ENCODE data around the gene LNX1.

Gene LNX1

DNA sequence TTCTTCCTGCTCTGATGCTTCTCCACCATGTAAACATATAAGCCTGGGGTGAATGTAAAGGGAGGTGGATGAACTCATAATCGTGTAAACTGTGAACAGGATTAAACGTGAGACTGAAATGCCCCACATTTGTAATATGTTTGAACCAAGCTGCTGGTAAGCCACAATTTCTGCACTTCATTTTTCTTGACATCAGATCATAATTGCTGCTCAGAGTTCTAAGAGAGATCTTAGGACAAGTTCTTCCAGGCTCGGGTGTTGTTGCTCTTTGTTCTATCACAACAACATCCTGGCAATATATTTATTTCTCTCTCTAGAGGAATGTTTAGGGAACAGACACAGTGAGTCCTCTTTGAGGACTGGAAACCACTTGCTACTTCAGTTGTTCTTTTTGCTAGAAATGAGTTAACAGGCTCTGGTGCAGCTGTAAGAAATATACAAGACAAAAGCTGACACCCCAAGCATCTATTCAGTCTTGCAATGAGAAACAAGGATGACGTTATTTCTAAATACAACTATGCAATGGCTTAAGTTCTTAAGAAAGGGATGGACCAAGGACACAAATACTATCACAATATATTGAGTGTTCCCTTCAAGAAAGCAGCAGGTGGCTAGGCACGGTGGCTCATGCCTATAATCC, 59.6 kb downstream of the LNX1 start:
- FAIRE-seq: no peak

- no peak for FAIRE-seq
Measured at GRCh38 chr4:53529025-53529424, 62.3 kb downstream of the LNX1 start.

DNA sequence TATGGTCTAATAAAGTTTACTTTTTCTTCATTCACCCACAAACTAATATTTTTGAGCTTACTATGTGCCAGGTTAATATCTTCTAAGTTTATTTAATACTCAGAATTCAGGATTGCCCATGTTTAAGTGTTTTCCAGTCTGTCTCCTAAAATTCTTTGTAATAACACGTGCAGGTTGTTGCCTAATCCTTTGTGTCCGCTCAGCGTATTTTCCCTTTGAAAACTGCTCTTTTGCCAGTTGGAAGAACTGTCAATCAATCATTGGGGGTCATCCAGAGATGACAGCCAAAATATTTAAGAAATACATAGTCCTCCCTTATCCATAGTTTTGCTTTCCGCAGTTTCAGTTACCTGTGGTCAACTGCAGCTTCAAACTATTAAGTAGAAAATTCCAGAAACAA, 63.4 kb downstream of the LNX1 start:
- FAIRE-seq: no peak

DNA sequence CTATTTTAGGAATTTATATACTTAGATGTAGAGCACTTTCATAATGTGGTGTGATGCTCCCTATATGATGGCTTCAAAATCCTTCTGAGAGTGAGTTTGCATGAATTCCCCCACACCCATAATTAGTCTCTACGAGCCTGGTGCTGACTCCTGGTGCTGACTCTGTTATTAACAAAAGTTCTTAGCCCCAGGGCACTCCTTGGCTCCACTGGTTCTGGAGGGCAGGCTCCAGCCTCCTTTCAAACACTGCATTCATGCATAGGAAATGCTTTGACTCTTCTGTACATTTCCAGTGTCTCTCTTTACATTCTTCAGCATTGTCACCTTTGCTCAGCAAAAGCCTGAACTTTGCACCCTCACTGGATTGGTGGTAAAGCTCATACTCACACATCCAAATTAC, 64.0 kb downstream of the LNX1 start:
- FAIRE-seq: no peak

DNA sequence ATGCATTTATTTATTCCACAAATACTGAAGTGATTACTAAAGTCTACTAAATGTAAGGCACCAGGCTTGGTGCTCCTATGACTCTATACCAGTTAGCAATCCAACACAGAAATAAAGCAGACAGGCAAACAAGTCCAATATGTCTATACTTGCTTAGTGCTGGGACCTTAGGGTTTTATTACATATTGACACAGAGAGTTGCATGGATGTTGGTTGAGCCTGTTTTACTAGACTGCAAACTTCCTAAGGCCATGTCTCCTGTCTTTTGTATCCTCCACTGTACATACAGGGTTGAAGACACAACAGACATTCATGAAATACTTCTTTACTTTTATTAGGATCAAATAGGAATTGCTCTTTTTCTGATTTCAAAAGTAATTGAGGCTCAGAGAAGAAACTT, 69.0 kb downstream of the LNX1 start:
- FAIRE-seq: no peak

DNA sequence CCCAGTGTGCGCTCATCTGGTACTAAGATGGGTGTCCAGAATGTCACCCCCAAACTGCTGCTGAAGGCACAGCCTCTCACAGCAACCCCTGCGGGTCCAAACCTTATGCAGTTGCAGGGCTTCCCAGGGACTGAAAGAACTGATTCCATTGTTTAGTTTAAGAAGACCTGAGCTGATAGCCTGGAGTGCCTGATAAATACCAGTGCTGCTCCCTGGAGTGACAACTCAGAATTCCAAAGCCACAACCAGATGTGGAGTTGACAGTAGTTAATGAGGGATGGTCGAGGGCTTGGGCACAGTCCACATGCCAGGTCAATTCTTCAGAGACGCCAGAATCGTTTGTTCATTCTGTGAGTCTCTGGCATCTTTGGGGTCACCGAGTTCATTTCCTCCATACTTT, 71.2 kb downstream of the LNX1 start:
- no peak for FAIRE-seq

DNA sequence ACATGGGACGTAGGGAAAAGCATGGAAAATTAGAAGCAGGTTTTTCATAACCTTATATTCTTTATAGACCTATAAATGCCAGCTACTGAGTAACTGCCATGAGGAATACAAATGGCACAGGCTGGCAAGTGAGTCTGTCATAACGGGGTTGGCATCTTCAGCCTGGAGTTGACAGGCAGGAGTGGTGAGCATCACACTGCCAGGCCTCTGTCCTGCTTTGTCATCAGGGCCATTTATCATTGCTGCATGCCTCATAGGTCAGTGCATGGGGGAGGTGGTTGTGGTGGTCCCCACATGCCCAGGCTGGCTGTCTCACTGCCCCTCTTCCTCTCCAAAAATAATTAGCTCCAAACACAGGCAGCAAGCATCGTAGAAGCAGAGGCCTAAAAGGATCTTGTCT, 72.5 kb downstream of the LNX1 start:
- FAIRE-seq: no peak

GRCh38 chr4:53515076-53515475, 76.2 kb downstream of the LNX1 start:
- no peak for FAIRE-seq

GRCh38 chr4:53514509-53514908, 76.8 kb downstream of the LNX1 start:
- no peak for FAIRE-seq

DNA sequence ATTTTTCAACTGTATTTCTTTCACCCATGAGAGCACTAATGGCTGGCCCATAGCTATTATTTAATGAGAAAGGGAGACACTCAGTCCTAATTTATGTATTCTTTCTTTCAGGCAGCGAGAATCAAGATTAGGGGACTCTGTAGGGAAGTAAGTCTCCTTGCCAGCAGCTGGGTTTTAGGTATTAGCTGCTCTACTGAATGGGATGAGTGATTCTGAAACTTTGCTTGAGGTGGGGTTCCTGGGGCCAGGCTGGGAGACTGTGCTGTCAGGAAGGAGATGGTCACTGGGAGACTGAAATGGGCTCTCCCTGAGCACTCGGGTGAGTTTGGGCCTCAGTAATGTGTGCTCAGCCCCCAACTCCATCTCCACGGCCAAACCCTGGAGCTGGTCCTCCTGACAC, 78.7 kb downstream of the LNX1 start:
- no peak for FAIRE-seq

- no peak for FAIRE-seq
Measured at GRCh38 chr4:53511014-53511413, 80.3 kb downstream of the LNX1 start.

DNA sequence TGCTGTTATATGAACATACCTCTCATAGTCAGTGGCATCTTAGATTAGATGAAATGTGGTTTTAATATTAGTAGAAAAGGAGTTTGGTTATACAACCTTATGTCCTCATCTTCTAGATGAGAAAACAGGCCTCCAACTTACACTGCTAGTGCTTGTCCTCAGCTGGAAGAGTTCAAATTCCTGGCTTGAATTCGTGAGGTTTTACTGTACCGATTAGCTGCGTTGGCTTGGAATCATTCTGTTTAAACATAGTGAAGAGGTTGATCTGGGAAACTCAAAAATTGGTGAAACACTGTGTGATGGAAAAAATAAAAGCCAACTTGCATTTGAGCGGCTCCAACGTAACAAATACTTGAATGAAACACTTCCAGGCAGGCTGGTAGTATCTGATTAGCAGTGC, 81.0 kb downstream of the LNX1 start:
- FAIRE-seq: no peak

DNA sequence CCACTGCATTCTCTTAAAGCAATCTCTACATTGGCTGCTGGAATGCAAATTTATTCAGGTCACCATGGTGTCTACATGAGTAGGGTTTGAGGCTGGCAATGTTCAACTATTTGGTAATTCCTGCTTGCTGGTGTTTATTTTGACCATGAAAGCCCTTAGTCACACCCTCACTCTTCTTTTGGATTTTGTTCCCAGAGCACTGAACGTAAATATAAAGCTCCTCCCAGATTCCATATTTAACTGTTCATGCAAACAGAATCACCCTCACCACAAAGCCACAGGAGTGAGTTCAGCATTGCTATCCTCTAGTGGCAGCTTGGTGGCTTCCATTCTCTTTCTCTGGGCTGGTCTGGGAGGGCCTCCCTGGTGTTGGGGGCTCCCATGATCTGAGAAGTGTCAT, 82.8 kb downstream of the LNX1 start:
- no peak for FAIRE-seq

DNA sequence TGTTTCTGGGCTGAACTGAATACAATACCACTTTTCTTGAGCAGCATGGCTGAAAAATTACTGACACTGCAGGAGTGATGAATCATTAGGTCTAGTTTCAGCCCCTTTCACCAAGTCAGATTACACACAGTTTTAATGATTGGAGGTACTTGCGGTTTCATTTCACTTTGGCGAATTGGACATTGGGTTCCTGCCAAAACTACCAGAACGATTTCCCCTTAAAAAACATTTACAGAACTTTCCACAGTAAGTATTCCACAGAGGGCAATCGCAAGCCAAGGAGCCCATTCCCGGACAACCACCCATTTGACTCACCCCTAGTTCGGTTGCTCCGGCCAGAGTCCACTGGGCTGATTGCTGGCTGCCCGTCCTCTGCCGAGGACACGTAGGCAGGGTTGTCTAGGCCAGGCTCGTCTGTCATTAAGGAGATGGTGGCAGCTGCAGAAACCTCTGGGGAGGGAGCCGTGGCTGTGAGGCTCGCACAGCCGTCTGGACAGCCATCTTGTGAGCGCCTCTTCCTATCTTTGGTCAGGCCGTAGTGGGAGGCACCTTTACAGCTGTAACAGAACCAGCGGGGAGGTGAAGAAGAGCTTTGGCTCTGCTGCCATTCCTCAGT, 83.5 kb downstream of the LNX1 start:
- FAIRE-seq: no peak

DNA sequence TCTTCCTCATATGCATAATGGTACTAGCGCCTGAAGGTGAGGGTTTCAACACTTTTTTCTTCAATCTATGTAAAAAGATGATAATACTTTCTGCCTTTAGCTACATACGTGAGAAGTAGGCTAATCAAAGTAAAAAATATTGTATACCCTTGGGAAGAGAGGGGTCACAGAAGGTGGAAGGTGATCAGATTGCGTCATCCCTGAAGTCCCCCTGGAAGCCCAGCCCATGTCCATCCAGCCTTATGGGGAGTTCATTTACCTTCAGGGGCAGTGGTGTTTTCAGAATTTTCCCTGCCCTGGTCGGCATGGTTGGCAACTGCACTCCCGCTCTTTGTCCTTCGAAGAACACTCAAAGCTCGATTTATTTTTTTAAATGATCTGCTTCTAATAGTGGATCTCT, 84.2 kb downstream of the LNX1 start:
- no peak for FAIRE-seq

GRCh38 chr4:53505947-53506346, 85.3 kb downstream of the LNX1 start:
- no peak for FAIRE-seq

DNA sequence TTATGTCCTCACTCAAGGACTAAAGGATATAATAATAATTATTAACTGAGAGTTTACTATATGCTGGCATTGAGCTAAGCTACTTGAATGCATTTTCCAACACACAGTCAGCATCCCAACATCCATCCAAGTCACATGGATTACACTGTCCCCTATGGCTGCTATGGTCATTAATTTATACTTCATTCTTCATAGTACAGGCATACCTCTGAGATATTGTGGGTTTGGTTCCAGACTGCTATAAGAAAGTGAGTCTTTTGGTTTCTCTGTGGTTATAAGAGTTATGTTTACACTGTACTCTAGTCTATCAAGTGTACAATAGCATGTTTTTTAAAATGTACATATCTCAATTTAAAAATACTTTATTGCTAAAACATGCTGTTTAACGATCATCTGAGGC, 89.2 kb downstream of the LNX1 start:
- FAIRE-seq: no peak

DNA sequence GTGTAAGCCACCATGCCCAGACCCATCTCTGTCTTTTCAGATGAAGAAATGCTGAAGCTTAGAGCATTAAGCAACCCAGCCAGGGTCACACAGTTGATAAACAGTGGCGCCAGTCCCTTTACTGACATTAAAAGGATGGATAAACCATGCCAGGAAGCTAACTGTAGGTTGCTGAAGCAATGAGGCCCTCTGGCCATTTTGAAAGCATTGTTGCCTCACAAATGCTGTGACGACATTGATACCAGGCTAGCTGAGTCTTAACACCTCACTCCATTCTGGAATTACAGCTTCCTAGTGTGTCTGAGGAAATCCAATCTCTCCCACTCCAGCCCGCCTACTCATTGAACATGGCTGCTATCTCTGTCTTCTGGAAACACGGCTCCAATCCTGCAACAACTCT, 89.7 kb downstream of the LNX1 start:
- no peak for FAIRE-seq

GRCh38 chr4:53500546-53500945, 90.7 kb downstream of the LNX1 start:
- no peak for FAIRE-seq

- no peak for FAIRE-seq
Measured at GRCh38 chr4:53499791-53500190, 91.5 kb downstream of the LNX1 start.

DNA sequence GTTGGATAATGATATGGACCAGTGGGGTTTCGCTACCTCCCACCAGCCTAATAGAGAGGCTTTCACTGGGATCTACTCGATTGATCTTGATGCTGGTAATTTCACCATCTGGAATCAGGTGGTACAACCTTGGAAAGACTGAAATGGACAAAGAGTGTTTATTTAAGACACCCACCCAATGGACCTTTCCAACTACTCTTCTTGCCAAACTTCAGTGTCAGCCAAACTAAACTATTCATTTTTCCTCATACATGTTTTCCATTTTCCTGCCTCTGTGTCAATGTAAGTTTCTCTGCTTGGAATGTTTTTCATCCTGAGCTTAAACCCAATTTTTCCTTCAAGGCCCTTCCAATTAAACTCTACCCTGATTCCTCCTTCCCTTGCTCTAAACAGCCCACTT, 92.6 kb downstream of the LNX1 start:
- no peak for FAIRE-seq

GRCh38 chr4:53497487-53498244, 93.6 kb downstream of the LNX1 start:
- FAIRE-seq: no peak

GRCh38 chr4:53494851-53495250, 96.4 kb downstream of the LNX1 start:
- FAIRE-seq: no peak

- peak; percentile 82 for FAIRE-seq
Measured at GRCh38 chr4:53490965-53491622, 100.2 kb downstream of the LNX1 start.

Measured in G401.6 (cell line).